GM18526 (cell line): ENCODE results near the gene POMGNT2.

Experiments used
- POLR2A ChIP-seq: IDR thresholded peaks from 3 replicates; pipeline ENCODE4 v1.6.1; 2011; ENCODE audit not compliant: insufficient read length; ENCODE audit errors: extremely low read depth

Gene POMGNT2

DNA sequence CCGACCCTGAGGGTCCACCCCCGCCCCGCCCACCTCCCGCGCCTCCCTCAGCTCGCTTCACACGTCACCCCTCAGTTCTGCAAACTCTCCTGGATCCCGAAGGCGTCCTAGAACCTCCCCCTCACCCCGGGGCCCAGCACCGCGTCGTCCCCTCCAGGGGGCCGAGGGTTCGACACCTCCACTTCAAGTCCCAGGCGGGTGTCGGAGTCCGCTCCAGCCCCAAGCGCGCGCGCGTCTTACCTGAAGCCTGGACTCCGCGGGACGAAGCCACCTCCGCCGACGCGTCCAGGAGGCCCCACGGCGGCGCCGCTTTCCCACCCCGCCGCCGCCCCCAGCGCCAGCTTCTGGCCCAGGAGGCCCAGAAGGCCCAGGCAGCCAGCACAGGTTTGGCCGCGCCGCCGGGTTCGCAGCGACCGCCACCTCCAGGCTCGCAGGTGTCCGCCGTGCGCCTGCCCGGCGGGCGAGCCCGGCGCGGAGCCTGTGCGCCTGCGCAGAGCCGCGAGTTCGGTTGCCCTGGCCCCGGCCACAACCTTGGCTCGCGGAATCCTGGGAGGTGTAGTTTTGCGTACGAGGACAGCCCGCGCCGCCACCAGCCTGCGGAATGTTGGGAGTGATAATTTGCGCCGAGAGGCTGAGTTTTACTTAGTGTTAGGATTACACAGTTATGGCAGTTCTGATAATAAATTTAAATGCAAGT lies at the start of gene POMGNT2:
TSS of gene POMGNT2 (minus strand) at position 484 of the 697 bp plus-strand sequence. CDS start 24,648 bp downstream, outside the sequence.
- TF ChIP-seq POLR2A: no peak

DNA sequence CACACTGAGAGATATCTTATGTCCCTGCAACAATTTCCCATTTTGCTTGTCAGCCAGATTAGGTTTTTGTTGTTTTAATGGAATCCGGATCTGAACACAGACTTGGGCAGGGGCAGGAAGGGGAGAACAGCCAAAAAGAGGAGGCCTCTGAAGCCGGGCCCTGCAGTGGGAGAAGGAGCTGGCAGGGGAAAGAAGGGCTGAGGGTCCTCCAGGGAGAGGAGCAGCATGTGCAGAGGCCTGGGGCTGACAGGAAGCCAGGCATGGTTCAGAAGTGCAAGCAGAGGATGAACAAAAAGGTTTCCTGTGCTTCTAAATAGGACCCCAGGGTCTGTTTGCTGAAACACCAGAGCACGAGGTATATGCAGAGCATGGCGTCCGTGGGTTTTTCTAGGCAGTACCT lies 49.1 kb upstream of the POMGNT2 start:
- no peak for TF ChIP-seq POLR2A

DNA sequence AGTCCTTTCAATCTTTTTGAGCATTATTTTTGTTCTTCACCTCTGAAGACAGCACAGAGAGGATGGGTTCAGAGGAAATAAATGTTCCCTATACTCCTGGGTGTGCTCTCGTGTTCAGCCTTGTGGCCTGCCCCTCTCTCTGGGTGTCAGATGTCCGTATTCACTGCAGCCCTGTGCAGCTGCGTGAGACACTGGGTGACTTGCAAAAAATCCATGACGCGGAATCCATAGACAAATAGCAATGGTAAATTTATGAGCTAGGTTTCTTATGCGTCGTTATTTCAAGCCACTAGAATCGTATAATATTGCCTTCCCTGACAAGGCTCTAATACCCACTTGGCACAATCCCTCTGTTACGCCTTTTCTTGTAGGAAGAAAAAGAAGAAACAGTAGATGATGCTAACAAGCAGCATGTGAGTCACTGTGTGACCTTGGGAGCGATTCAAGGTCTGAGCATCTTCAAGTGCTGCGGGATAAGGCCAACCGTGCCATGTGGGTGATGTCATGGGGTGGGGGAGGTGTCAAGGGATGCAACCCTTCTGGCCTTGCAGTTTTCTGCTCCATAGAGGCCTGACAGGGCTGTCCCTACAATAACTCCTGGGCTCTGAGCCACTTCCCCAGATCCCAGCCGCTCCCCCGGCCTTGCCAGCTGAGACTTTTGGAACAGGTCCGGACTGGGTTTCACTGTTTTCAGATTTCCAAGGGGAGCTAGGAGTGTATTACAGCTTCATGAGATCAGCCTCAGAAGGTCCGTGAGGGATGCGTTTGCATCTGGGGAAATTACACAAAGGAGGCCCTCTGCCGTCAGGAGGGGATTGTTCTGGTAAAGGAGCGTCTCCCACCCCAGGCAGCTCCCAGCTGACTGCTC lies 47.6 kb upstream of the POMGNT2 start:
- no peak for TF ChIP-seq POLR2A

GRCh38 chr3:43152649-43153048 lies 46.8 kb upstream of the POMGNT2 start:
- no peak for TF ChIP-seq POLR2A

DNA sequence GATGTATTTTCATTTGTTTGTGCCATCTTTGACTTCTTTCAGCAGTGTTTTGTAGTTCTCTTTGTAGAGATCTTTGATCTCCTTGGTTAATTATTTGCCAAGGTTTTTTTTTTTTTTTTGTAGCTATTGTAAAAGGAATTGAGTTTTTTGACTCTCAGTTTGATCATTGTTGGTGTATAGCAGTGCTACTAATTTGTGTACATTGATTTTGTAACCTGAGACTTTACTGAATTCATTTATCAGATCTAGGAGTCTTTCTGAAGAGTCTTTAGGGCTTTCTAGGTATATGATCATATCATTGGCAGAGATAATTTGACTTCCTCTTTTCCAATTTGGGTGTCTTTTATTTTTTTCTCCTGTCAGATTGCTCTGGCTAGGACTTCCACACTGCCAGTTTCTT lies 42.2 kb upstream of the POMGNT2 start:
- TF ChIP-seq POLR2A: no peak

GRCh38 chr3:43146599-43146998 lies 40.7 kb upstream of the POMGNT2 start:
- TF ChIP-seq POLR2A: no peak

- no peak for TF ChIP-seq POLR2A
Observed at GRCh38 chr3:43144761-43145490, 39.0 kb upstream of the POMGNT2 start.

- no peak for TF ChIP-seq POLR2A
Observed at GRCh38 chr3:43142472-43142871, 36.6 kb upstream of the POMGNT2 start.

GRCh38 chr3:43138488-43139231 lies 32.8 kb upstream of the POMGNT2 start:
- TF ChIP-seq POLR2A: no peak

DNA sequence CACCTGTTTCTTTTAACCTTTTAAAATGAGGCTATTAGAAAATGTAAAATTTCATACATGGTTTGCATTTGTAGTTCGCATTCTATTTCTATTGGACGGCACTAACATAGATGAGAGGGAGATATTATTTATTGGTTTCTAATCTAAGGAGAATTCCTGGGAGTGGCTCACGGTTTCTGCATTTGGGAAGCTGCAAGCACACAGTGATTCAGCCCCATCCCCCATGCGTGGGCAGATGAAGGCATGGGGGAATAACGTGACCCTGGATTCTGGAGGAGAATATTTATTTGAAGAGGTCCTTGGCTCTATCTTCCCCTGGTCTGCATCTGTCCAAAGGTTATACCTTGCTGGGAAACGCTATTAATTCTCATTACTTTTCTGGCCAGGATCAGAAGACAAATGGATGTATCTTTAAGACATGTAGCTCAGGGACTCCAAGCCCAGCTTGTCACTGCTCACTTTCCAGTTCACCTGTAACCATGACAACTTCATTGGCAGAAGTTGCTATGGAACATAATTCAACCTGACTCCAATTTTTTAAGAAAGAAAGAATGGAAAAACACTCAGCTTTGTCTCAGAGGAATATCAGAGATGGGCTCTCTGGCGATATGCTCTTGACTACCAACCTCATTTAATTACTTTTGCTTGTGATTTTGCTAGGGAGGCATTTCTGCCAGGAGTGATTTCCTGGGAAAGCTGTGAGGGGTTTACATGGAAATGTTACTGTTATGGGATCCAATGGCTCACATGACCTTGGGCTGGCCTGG lies 27.2 kb upstream of the POMGNT2 start:
- no peak for TF ChIP-seq POLR2A

GRCh38 chr3:43132193-43132592 lies 26.3 kb upstream of the POMGNT2 start:
- no peak for TF ChIP-seq POLR2A

DNA sequence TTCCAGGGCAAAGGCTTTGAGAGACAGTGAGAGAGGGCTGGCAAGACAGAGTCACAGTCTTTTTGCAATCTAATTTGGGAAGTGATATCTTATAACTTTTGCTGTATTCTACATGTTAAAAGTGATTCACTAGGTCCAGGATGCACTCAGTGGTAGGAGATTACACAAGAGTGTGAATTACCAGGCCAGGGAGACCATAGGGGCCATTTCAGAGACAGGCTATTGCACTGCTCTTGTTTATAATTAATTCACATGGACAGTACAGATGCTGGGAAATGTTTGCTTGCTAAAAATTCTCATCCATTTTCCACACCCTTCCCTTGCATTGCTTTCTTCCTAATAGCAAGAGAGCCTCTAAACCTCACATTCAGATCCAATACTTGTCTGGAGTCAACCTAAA lies 22.6 kb upstream of the POMGNT2 start:
- no peak for TF ChIP-seq POLR2A

- no peak for TF ChIP-seq POLR2A
Observed at GRCh38 chr3:43126536-43126935, 20.7 kb upstream of the POMGNT2 start.

DNA sequence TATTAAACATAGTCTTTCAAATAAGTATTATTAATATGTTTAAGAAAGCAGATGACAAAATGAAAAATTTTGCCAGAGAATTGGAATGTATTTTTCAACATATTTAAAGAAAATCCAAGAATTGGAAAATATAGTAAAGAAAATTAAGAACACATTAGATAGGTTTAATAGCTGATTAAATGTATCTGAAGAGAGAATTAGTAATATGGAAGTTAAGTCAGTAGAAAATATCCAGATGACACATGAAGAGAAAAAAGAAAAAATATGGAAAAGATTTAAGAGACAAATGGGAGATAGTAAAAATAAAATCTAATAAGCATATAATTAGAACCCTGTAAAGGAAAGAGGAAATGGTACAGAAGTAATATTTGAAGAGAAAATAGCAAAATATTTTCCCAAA lies 18.0 kb upstream of the POMGNT2 start:
- no peak for TF ChIP-seq POLR2A

- no peak for TF ChIP-seq POLR2A
Observed at GRCh38 chr3:43120937-43121336, 15.1 kb upstream of the POMGNT2 start.

- no peak for TF ChIP-seq POLR2A
Observed at GRCh38 chr3:43117257-43117656, 11.4 kb upstream of the POMGNT2 start.
